OCI-LY3 (cell line): ENCODE results near the gene GUK1.

ENCODE experiments used
- H2AFZ ChIP-seq: fragments of 200-600, 300-600 bp; shearing (Covaris generic); 2 replicates; pipeline ENCODE4 v1.6.0; 2014; ENCODE audit warnings: antibody characterized with exemption, low read depth, low read length
- H3K27ac ChIP-seq: fragments of 200-600, 300-600 bp; sonication (generic); 2 replicates; pipeline ENCODE4 v1.5.1; 2014; ENCODE audit warnings: mild to moderate bottlenecking, low read length, moderate library complexity, mixed read lengths
- H3K27me3 ChIP-seq: fragments of 200-600, 300-600 bp; sonication (generic); 2 replicates; pipeline ENCODE4 v1.6.1; 2014; ENCODE audit warnings: low read depth, low read length, mixed read lengths
- H3K36me3 ChIP-seq: fragments of 200-600, 300-600 bp; sonication (generic); replicated peaks from 2 replicates; pipeline ENCODE3; 2014; ENCODE audit warnings: low read depth, low read length, mixed read lengths
- H3K4me1 ChIP-seq: fragments of 300-600, 200-600 bp; sonication (generic); 2 replicates; pipeline ENCODE4 v1.6.1; 2014; ENCODE audit warnings: low read length, mixed read lengths
- H3K4me2 ChIP-seq: fragments of 200-600, 300-600 bp; sonication (generic); 2 replicates; pipeline ENCODE4 v1.6.1; 2014; ENCODE audit warnings: low read length, mixed read lengths
- H3K4me3 ChIP-seq: fragments of 300-600, 200-600 bp; sonication (generic); 2 replicates; pipeline ENCODE4 v1.5.1; 2014; ENCODE audit warnings: antibody characterized with exemption, mild to moderate bottlenecking, low read length, moderate library complexity
- H3K79me2 ChIP-seq: fragments of 300-600, 200-600 bp; shearing (Covaris generic); 2 replicates; pipeline ENCODE4 v1.6.1; 2014; ENCODE audit warnings: mild to moderate bottlenecking, low read length, mixed read lengths
- H3K9ac ChIP-seq: fragments of 300-600, 200-600 bp; shearing (Covaris generic); 2 replicates; pipeline ENCODE4 v1.6.0; 2014; ENCODE audit warnings: mild to moderate bottlenecking, low read length, moderate library complexity
- H3K9me3 ChIP-seq: fragments of 200-600, 300-600 bp; shearing (Covaris generic); 2 replicates; pipeline ENCODE4 v1.6.1; 2014; ENCODE audit warnings: low read length, mixed read lengths; ENCODE audit not compliant: insufficient read depth
- H4K20me1 ChIP-seq: fragments of 200-600, 300-600 bp; sonication (generic); 2 replicates; pipeline ENCODE4 v1.6.1; 2016; ENCODE audit warnings: low read length, mixed read lengths; ENCODE audit not compliant: insufficient read depth
- CTCF ChIP-seq: fragments of 200-600, 300-600 bp; sonication (generic); IDR thresholded peaks from 2 replicates; pipeline ENCODE4 v1.5.1; 2014; ENCODE audit warnings: antibody characterized with exemption, low read length, low read depth
- EZH2phosphoT487 ChIP-seq: fragments of 200-600 bp; shearing (Covaris generic); IDR thresholded peaks from 2 replicates; pipeline ENCODE4 v1.6.1; 2018; ENCODE audit warnings: antibody characterized with exemption, mixed run types, low read depth

The GUK1 gene

GRCh38 chr1:228144193-228144992 lies 4.3 kb downstream of the GUK1 start:
- Histone ChIP-seq H2AFZ (no peak overlapping the region), H3K27me3 (no peaks in the 10 kb centered on the region), H3K27ac (no peak overlapping the region), H3K36me3 (peaks cover 12% of the 10 kb centered on the region), H4K20me1 (peaks cover 39% of the 10 kb centered on the region), H3K9ac (no peak overlapping the region), H3K4me1 (peaks cover 7% of the 10 kb centered on the region), H3K9me3 (no peaks in the 10 kb centered on the region), H3K79me2 (peaks cover 66% of the 10 kb centered on the region), H3K4me2 (no peak overlapping the region), H3K4me3 (no peak overlapping the region)
- TF ChIP-seq EZH2phosphoT487 (no peak), CTCF (no peak)

- Histone ChIP-seq H3K4me3 (no peak overlapping the region), H2AFZ (no peak overlapping the region), H3K27ac (no peak overlapping the region), H3K36me3 (peaks cover 12% of the 10 kb centered on the region), H3K4me2 (no peak overlapping the region), H4K20me1 (peaks cover 39% of the 10 kb centered on the region), H3K27me3 (no peaks in the 10 kb centered on the region), H3K9me3 (no peaks in the 10 kb centered on the region), H3K4me1 (peaks cover 7% of the 10 kb centered on the region), H3K9ac (no peak overlapping the region), H3K79me2 (peaks cover 66% of the 10 kb centered on the region)
- TF ChIP-seq EZH2phosphoT487 = no peak
- TF ChIP-seq CTCF = no peak
These were observed 4.9 kb downstream of the GUK1 start for GRCh38 chr1:228144993-228145343.

GRCh38 chr1:228145463-228146416 lies 5.7 kb downstream of the GUK1 start:
- no peak overlapping the region for H3K9ac ChIP-seq
- H4K20me1 ChIP-seq = peaks cover 39% of the 10 kb centered on the region
- H3K4me2 ChIP-seq = no peak overlapping the region
- no peaks in the 10 kb centered on the region for H3K9me3 ChIP-seq
- peaks cover 60% of the 10 kb centered on the region for H3K79me2 ChIP-seq
- no peak overlapping the region for H2AFZ ChIP-seq
- H3K27me3 ChIP-seq = no peaks in the 10 kb centered on the region
- H3K4me1 ChIP-seq = peaks cover 7% of the 10 kb centered on the region
- H3K27ac ChIP-seq = no peak overlapping the region
- peaks cover 12% of the 10 kb centered on the region for H3K36me3 ChIP-seq
- TF ChIP-seq EZH2phosphoT487 (no peak), CTCF (no peak)
- H3K4me3 ChIP-seq = no peak overlapping the region
